Thyroid gland (tissue), 4 donors: ENCODE data around the gene COL4A1. TPM values are rescaled to one million over a fixed set of nuclear protein-coding genes. Genes with fewer than 3 reads are reported as not detected.

ENCODE experiments used
- DNase-seq, 2 donors: peaks; one replicate each; pipeline ENCODE4 v3.0.0-alpha.2; 2019
- H3K27ac ChIP-seq, 3 donors: fragments of 200-600 bp; sonication (generic); 1 replicate in 2 of 3; 2 replicates in 1 of 3; pipeline ENCODE4 v1.5.1; 2016 to 2019; ENCODE audit warnings: mild to moderate bottlenecking in 1 of 3, moderate library complexity in 1 of 3
- H3K27me3 ChIP-seq: fragments of 200-600 bp; sonication (generic); one replicate; pipeline ENCODE4 v1.5.1; 2019
- H3K36me3 ChIP-seq, 2 donors: fragments of 200-600 bp; sonication (generic); one replicate each; pipeline ENCODE4 v1.5.1; 2016 to 2019
- H3K4me1 ChIP-seq, 2 donors: fragments of 200-600 bp; sonication (generic); one replicate each; pipeline ENCODE4 v1.5.1; 2017 to 2019
- H3K4me3 ChIP-seq, 3 donors: fragments of 200-600 bp; sonication (generic); replicated peaks in 1 of 3; 1 replicate in 2 of 3; 2 replicates in 1 of 3; pipeline ENCODE4 v1.5.1; 2016; ENCODE audit warnings: mild to moderate bottlenecking in 1 of 3
- H3K9me3 ChIP-seq: fragments of 200-600 bp; sonication (generic); one replicate; pipeline ENCODE4 v1.5.1; 2017
- CTCF ChIP-seq, 6 experiments: fragments of 200-600 bp in 3 of 6; fragments of 450-650 bp in 3 of 6; sonication (generic) in 3 of 6; IDR thresholded peaks; one replicate each; pipeline ENCODE4 v1.5.1; 2016 to 2019; ENCODE audit warnings: antibody characterized with exemption in 6 of 6, mild to moderate bottlenecking in 2 of 6, inconsistent platforms in 1 of 6, moderate library complexity in 1 of 6
- POLR2A ChIP-seq, 2 donors: fragments of 450-650 bp; IDR thresholded peaks; one replicate each; pipeline ENCODE4 v1.6.1; 2017; ENCODE audit warnings: antibody characterized with exemption in 2 of 2, mild to moderate bottlenecking in 2 of 2, moderate library complexity in 1 of 2
- WGBS, 2 donors: methylation state at CpG; one replicate each; pipeline ENCODE4 v1.1.5; 2017; 5-methylcytosine and 5-hydroxymethylcytosine counted together
- intact Hi-C: fragments of 100-400 bp; cut with DNase I; formaldehyde crosslinking; loops from one replicate; pipeline ENCODE4 v1.15.1; 2023
- total RNA-seq, 4 donors: library from RNA; depleted of rRNA; stranded (reverse); fragments of >200 nt; gene quantifications; one replicate each; pipeline ENCODE4 v1.2.3, GENCODE V29; 2016

The COL4A1 gene
- total RNA-seq, 4 donors from 2014 or later, result 71.3 to 161 (median 112) TPM

GRCh38 chr13:110293649-110294048, 13.3 kb downstream of the COL4A1 start:
- peaks cover 0 to 16% of the 10 kb centered on the region in 2 donors for H3K4me1 ChIP-seq
- H3K36me3 ChIP-seq, result no peaks in the 10 kb centered on the region
- H3K4me3 ChIP-seq, result no peak overlapping the region
- no peak for DNase-seq
- no peaks in the 10 kb centered on the region for H3K27me3 ChIP-seq
- intact Hi-C loops, result no loop called here
- TF ChIP-seq POLR2A (IDR thresholded peaks at IDR 0.05) (no peak), CTCF (IDR thresholded peaks at IDR 0.05) (no peak)
- H3K9me3 ChIP-seq, result no peaks in the 10 kb centered on the region
- WGBS, 2 donors, result 53 to 66% methylated on average over 3 of the region's 3 CpGs
- no peak overlapping the region for H3K27ac ChIP-seq

GRCh38 chr13:110293037-110293436, 13.9 kb downstream of the COL4A1 start:
- Histone ChIP-seq H3K27ac (no peak overlapping the region), H3K36me3 (no peaks in the 10 kb centered on the region), H3K27me3 (no peaks in the 10 kb centered on the region), H3K4me1 (peaks cover 0 to 16% of the 10 kb centered on the region in 2 donors), H3K9me3 (no peaks in the 10 kb centered on the region), H3K4me3 (no peak overlapping the region)
- DNase-seq, result no peak
- intact Hi-C loops, result no loop called here
- 89 to 93% methylated on average over 7 of the region's 7 CpGs for WGBS, 2 donors
- TF ChIP-seq POLR2A (IDR thresholded peaks at IDR 0.05) (no peak), CTCF (IDR thresholded peaks at IDR 0.05) (no peak)

GRCh38 chr13:110291286-110291685, 15.7 kb downstream of the COL4A1 start:
- H3K9me3 ChIP-seq, result no peaks in the 10 kb centered on the region
- no peak overlapping the region for H3K4me3 ChIP-seq
- peaks cover 0 to 17% of the 10 kb centered on the region in 2 donors for H3K4me1 ChIP-seq
- no peaks in the 10 kb centered on the region for H3K27me3 ChIP-seq
- H3K36me3 ChIP-seq, result no peaks in the 10 kb centered on the region
- 83 to 96% methylated on average over 9 of the region's 9 CpGs for WGBS, 2 donors
- no peak for TF ChIP-seq POLR2A (IDR thresholded peaks at IDR 0.05)
- TF ChIP-seq CTCF (IDR thresholded peaks at IDR 0.05), result no peak
- H3K27ac ChIP-seq, result no peak overlapping the region
- intact Hi-C loops, result no loop called here
- DNase-seq, result no peak

- DNase-seq, result no peak
- peaks cover 0 to 17% of the 10 kb centered on the region in 2 donors for H3K4me1 ChIP-seq
- H3K36me3 ChIP-seq, result no peaks in the 10 kb centered on the region
- TF ChIP-seq CTCF (IDR thresholded peaks at IDR 0.05) (no peak), POLR2A (IDR thresholded peaks at IDR 0.05) (no peak)
- H3K4me3 ChIP-seq, result no peak overlapping the region
- 78 to 86% methylated on average over 15 of the region's 15 CpGs for WGBS, 2 donors
- H3K27ac ChIP-seq, result no peak overlapping the region
- H3K27me3 ChIP-seq, result no peaks in the 10 kb centered on the region
- intact Hi-C loops, result no loop called here
- no peaks in the 10 kb centered on the region for H3K9me3 ChIP-seq
These were observed 16.1 kb downstream of the COL4A1 start for GRCh38 chr13:110290826-110291225.

GRCh38 chr13:110290153-110290552, 16.8 kb downstream of the COL4A1 start:
- no peaks in the 10 kb centered on the region for H3K36me3 ChIP-seq
- no peak for DNase-seq
- WGBS, 2 donors, result 87 to 95% methylated on average over 10 of the region's 10 CpGs
- intact Hi-C loops, result no loop called here
- H3K4me1 ChIP-seq, result peaks cover 0 to 17% of the 10 kb centered on the region in 2 donors
- H3K9me3 ChIP-seq, result no peaks in the 10 kb centered on the region
- TF ChIP-seq CTCF (IDR thresholded peaks at IDR 0.05), result no peak
- no peak for TF ChIP-seq POLR2A (IDR thresholded peaks at IDR 0.05)
- H3K27ac ChIP-seq, result no peak overlapping the region
- no peak overlapping the region for H3K4me3 ChIP-seq
- H3K27me3 ChIP-seq, result no peaks in the 10 kb centered on the region
